Measurements from ENCODE around the gene CZIB. TPM values are rescaled to one million over a fixed set of nuclear protein-coding genes. Genes with fewer than 3 reads are reported as not detected.

CZIB gene
- total RNA-seq, 1 experiment from 2014 or later, result 67.0 TPM

DNA sequence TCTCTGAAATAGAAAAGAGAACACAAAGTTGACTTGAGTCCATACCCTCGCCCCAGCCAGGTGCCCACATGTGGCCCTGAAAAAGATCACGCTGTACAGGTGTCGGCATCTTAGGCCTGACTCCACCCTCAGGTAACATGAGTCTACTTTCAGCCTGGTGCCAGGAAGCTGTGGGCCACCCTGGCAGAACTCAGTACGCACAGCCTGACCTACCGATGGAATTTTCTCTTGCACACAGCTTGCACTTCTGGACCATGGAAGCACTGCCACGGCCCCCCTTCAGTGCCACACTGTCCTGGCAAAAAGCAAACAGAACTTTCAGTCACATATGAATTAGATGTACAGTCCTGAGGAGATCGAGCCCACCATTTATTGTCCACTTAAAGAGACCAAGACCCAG, 2.2 kb downstream of the CZIB start:
- Histone ChIP-seq H4K91ac (ENCODE audit: insufficient read length, low read depth, low read length) (no peak overlapping the region), H3K9me3 (ENCODE audit: control insufficient read depth, low read depth, low read length) (no peaks in the 10 kb centered on the region), H2AFZ (ENCODE audit: low read length) (no peak overlapping the region), H3K14ac (ENCODE audit: insufficient read depth, low read length) (no peak overlapping the region), H3K27ac (ENCODE audit: insufficient read length, low read depth, low read length) (no peak overlapping the region), H2BK12ac (ENCODE audit: insufficient read length, low read depth, low read length) (no peak overlapping the region), H3T11ph (ENCODE audit: low read length) (no peak overlapping the region), H3K4me1 (ENCODE audit: insufficient read depth, low read length) (0 out of 2 replicates have a peak, but pooled peaks cover 3% of the 10 kb centered on the region), H2AK5ac (ENCODE audit: insufficient read length, low read length) (no peak overlapping the region), H3K23me2 (ENCODE audit: insufficient read length, low read depth, low read length, poor library complexity, severe bottlenecking) (peaks cover 4% of the 10 kb centered on the region), H3K56ac (ENCODE audit: insufficient read length, low read depth, low read length) (no peak overlapping the region), H3K23ac (ENCODE audit: insufficient read length, low read depth, low read length) (no peak overlapping the region), H4K8ac (replicated peaks; ENCODE audit: insufficient read length, low read depth, low read length) (no peak overlapping the region), H4K5ac (ENCODE audit: insufficient read length, low read depth, low read length) (no peak overlapping the region), H3K79me1 (ENCODE audit: insufficient read depth, low read depth, low read length, poor library complexity, severe bottlenecking) (no peaks in the 10 kb centered on the region), H3K27me3 (ENCODE audit: insufficient read depth, low read length) (no peaks in the 10 kb centered on the region), H3K79me2 (ENCODE audit: insufficient read depth, low read length) (no peaks in the 10 kb centered on the region), H2BK15ac (ENCODE audit: low read depth, low read length) (no peak overlapping the region), H4K20me1 (ENCODE audit: control insufficient read depth, insufficient read depth, insufficient read length) (no peaks in the 10 kb centered on the region), H2BK5ac (ENCODE audit: insufficient read length, low read length) (no peak overlapping the region), H3K4me2 (ENCODE audit: insufficient read depth, insufficient read length, low read length) (no peak overlapping the region), H3K4ac (ENCODE audit: low read depth, low read length) (no peak overlapping the region), H3K9ac (ENCODE audit: extremely low read depth, insufficient read length, low read length) (no peak overlapping the region), H2BK20ac (ENCODE audit: low read depth, low read length, poor library complexity, severe bottlenecking) (no peak overlapping the region), H3K18ac (ENCODE audit: insufficient read length, low read depth, low read length) (no peak overlapping the region), H2BK120ac (ENCODE audit: low read depth, low read length, poor library complexity, severe bottlenecking) (no peak overlapping the region)
- Mint-ChIP-seq H3K36me3 (ENCODE audit: insufficient read depth in 1 of 3, low read depth in 3 of 3) (peaks cover 9 to 38% (median 28%) of the 10 kb centered on the region in 3 experiments; a peak in 6 of 7 replicates), H3K27ac (no peak overlapping the region; a peak in 1 of 7 replicates), H3K9me3 (no peaks in the 10 kb centered on the region), H3K4me1 (peaks cover 14 to 20% of the 10 kb centered on the region in 2 experiments), H3K4me3 (no peak overlapping the region), H3K27me3 (ENCODE audit: low read depth) (no peaks in the 10 kb centered on the region)
- WGBS (ENCODE audit: extremely low coverage, insufficient read length, low lambda C conversion rate), result no CpG with 5 or more reads among the region's 7 CpGs
- no peak for DNase-seq
- TF ChIP-seq, protein P1, sequence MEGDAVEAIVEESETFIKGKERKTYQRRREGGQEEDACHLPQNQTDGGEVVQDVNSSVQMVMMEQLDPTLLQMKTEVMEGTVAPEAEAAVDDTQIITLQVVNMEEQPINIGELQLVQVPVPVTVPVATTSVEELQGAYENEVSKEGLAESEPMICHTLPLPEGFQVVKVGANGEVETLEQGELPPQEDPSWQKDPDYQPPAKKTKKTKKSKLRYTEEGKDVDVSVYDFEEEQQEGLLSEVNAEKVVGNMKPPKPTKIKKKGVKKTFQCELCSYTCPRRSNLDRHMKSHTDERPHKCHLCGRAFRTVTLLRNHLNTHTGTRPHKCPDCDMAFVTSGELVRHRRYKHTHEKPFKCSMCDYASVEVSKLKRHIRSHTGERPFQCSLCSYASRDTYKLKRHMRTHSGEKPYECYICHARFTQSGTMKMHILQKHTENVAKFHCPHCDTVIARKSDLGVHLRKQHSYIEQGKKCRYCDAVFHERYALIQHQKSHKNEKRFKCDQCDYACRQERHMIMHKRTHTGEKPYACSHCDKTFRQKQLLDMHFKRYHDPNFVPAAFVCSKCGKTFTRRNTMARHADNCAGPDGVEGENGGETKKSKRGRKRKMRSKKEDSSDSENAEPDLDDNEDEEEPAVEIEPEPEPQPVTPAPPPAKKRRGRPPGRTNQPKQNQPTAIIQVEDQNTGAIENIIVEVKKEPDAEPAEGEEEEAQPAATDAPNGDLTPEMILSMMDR (conservative IDR thresholded peaks at IDR 0.05), result no peak
